Lower leg skin (tissue), 3 donors: ENCODE measurements around the gene PDSS1.

Experiments
- POLR2A ChIP-seq, 2 donors: fragments of 450-650 bp; IDR thresholded peaks; one replicate each; pipeline ENCODE4 v1.6.1; 2016 to 2017; ENCODE audit warnings: antibody characterized with exemption in 2 of 2, mild to moderate bottlenecking in 1 of 2, moderate library complexity in 1 of 2
- TF ChIP-seq, protein P1 (sequence below), 3 donors: fragments of 450-650 bp; IDR thresholded peaks; one replicate each; pipeline ENCODE4 v1.5.1; 2016; ENCODE audit warnings: antibody characterized with exemption in 3 of 3, mild to moderate bottlenecking in 3 of 3, moderate library complexity in 2 of 3

DNA sequence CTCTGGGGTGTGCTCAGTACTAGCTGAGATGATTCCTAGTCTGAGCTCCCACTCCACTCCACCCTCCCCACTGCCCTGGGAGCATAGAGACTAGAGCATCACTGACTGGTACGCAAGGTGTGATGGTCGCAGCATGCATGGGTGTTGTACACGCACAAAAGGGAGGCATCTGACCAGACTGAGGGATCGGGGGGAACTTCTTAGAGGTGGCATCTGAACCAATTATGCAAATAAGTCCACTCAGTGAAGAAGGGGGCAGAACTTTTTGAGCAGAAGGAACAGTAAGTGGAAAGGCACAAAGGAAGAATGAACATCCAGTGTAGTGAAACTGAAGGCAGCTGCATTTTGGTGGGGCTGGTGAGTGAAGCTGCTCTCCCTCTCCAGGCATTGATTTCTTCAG lies 25.5 kb downstream of the PDSS1 start:
- TF ChIP-seq, protein P1, sequence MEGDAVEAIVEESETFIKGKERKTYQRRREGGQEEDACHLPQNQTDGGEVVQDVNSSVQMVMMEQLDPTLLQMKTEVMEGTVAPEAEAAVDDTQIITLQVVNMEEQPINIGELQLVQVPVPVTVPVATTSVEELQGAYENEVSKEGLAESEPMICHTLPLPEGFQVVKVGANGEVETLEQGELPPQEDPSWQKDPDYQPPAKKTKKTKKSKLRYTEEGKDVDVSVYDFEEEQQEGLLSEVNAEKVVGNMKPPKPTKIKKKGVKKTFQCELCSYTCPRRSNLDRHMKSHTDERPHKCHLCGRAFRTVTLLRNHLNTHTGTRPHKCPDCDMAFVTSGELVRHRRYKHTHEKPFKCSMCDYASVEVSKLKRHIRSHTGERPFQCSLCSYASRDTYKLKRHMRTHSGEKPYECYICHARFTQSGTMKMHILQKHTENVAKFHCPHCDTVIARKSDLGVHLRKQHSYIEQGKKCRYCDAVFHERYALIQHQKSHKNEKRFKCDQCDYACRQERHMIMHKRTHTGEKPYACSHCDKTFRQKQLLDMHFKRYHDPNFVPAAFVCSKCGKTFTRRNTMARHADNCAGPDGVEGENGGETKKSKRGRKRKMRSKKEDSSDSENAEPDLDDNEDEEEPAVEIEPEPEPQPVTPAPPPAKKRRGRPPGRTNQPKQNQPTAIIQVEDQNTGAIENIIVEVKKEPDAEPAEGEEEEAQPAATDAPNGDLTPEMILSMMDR (IDR thresholded peaks at IDR 0.05): no peak
- TF ChIP-seq POLR2A (IDR thresholded peaks at IDR 0.05): no peak
